ENCODE results near the gene TRIM43. TPM values are rescaled to one million over a fixed set of nuclear protein-coding genes. Genes with fewer than 3 reads are reported as not detected.
"Not testable (repeated sequence)": the region's sequence is repeated elsewhere in the genome, so short reads cannot be mapped to it uniquely, and the experiment has no call there.

Gene TRIM43
- total RNA-seq, result 1 to 10 TPM in 1 of 2 donors, not detected in 1; 2.4 TPM

DNA sequence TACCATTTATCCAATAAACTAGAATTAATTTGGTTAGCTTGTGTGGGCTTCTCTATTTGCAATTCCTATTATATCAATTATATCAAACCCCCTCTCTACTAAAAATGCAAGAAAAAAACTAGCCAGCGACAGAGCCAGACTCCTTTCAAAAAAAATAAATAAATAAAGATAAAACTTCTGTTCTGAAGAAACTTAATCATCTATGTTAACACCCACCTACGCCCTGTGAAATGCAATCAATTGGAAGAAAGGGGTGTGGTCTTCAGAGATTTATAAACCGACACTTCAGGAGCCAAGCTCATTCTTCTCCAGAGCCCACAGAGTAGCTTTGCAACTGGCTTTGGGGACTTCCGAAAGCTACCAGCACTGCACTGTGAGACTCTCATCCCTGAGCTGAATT, at the start of gene TRIM43:
TSS of gene TRIM43 (plus strand) at position 301 of the 400 bp plus-strand sequence. CDS start 2,023 bp downstream, outside the sequence.
- WGBS, result 100% methylated on average over 1 of the region's 4 CpGs
- H3K27ac ChIP-seq; intact Hi-C loops (cut with DNase I); H3K9me3 ChIP-seq; DNase-seq (ENCODE audit: low spot score); H3K27me3 ChIP-seq (replicated peaks; ENCODE audit: insufficient read depth); H3K4me3 ChIP-seq; H3K4me1 ChIP-seq (replicated peaks); H3K36me3 ChIP-seq: not testable (repeated sequence)

DNA sequence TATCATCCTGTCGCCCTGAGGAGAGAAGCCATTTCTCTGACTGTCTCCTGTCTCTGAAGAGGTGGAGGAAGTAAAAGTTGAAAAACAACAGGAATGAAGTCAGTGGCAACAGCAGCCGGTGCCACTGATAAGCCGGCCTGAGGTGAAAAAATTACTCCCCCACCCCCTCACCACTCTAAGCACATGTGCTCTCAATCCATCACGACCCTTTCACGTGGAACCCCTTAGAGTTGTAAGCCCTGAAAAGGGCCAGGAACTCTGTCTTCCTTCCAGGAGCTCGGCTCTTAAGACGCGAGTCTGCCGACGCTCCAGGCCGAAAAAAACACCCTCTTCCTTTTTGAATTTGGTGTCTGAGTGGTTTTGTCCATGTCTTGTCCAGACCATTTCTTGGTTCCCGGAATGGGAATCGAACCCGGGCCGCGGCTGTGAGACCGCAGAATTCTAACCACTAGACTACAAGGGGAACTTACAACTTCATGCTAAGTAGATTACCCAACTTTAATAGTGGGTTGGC, 40.7 kb upstream of the TRIM43 start:
- intact Hi-C loops (cut with DNase I), result no loop called here
- H3K27me3 ChIP-seq (replicated peaks; ENCODE audit: insufficient read depth), result no peaks in the 10 kb centered on the region
- H3K4me3 ChIP-seq, result no peak overlapping the region
- WGBS, result 80% methylated on average over 17 of the region's 17 CpGs
- no peaks in the 10 kb centered on the region for H3K36me3 ChIP-seq
- TF ChIP-seq POLR2AphosphoS5 (IDR thresholded peaks at IDR 0.05) (no peak), POLR2A (IDR thresholded peaks at IDR 0.05) (no peak)
- TF ChIP-seq, protein P1, sequence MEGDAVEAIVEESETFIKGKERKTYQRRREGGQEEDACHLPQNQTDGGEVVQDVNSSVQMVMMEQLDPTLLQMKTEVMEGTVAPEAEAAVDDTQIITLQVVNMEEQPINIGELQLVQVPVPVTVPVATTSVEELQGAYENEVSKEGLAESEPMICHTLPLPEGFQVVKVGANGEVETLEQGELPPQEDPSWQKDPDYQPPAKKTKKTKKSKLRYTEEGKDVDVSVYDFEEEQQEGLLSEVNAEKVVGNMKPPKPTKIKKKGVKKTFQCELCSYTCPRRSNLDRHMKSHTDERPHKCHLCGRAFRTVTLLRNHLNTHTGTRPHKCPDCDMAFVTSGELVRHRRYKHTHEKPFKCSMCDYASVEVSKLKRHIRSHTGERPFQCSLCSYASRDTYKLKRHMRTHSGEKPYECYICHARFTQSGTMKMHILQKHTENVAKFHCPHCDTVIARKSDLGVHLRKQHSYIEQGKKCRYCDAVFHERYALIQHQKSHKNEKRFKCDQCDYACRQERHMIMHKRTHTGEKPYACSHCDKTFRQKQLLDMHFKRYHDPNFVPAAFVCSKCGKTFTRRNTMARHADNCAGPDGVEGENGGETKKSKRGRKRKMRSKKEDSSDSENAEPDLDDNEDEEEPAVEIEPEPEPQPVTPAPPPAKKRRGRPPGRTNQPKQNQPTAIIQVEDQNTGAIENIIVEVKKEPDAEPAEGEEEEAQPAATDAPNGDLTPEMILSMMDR (IDR thresholded peaks at IDR 0.05), result no peak
- no peak overlapping the region for H3K27ac ChIP-seq
- H3K9me3 ChIP-seq, result no peaks in the 10 kb centered on the region
- no peak for DNase-seq (ENCODE audit: low spot score)
- H3K4me1 ChIP-seq (replicated peaks), result no peaks in the 10 kb centered on the region

DNA sequence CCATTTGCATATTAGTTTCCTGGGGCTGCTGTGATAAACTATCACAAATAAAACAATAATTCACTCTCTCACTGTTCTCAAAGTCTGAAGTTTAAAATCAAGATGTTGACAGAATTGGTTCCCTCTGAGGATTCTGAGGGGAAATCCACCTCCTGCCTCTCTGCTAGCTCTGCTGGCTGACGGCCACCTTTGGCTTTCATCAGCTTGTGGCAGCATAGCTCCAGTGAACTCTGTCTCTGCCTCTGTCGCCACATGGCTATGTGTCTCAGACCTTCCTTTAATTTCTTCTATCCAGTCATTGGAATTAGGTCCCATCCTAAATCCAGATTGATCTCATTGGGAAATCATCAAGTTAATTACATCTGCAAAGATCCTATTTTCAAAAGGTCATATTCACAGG, 38.9 kb upstream of the TRIM43 start:
- intact Hi-C loops (cut with DNase I), result no loop called here
- TF ChIP-seq POLR2AphosphoS5 (IDR thresholded peaks at IDR 0.05) (no peak), POLR2A (IDR thresholded peaks at IDR 0.05) (no peak)
- TF ChIP-seq, protein P1 (IDR thresholded peaks at IDR 0.05), result no peak
- no peak overlapping the region for H3K4me3 ChIP-seq
- H3K27me3 ChIP-seq (replicated peaks; ENCODE audit: insufficient read depth), result no peaks in the 10 kb centered on the region
- no peaks in the 10 kb centered on the region for H3K4me1 ChIP-seq (replicated peaks)
- H3K27ac ChIP-seq, result no peak overlapping the region
- no peak for DNase-seq (ENCODE audit: low spot score)
- H3K36me3 ChIP-seq, result no peaks in the 10 kb centered on the region
- no peaks in the 10 kb centered on the region for H3K9me3 ChIP-seq
- WGBS, result 40% methylated on average over 2 of the region's 2 CpGs

DNA sequence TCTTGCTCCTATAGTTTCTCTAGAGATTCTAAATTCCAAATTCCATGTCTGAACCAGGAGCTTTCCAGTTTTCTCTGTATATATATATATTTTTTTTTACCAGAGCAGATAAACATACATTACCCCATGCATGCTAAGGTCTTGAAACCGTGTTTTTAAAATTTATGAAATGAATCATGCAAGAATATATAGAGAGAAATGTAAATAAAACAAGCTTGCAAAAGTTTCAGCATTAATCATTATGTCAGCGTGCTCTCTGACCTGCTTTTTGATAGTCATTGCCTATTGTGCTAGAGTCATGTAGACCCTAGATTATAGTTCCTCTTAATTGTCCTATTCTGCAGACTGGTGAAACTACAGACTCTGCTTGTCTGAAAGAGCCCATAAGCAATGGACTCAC, 22.6 kb upstream of the TRIM43 start:
- Histone ChIP-seq H3K4me1 (replicated peaks) (no peaks in the 10 kb centered on the region), H3K27me3 (replicated peaks; ENCODE audit: insufficient read depth) (peaks cover 2% of the 10 kb centered on the region), H3K36me3 (no peaks in the 10 kb centered on the region), H3K4me3 (no peak overlapping the region), H3K27ac (no peak overlapping the region), H3K9me3 (no peaks in the 10 kb centered on the region)
- DNase-seq (ENCODE audit: low spot score), result no peak
- intact Hi-C loops (cut with DNase I), result no loop called here
- no peak for TF ChIP-seq POLR2A (IDR thresholded peaks at IDR 0.05)
- TF ChIP-seq POLR2AphosphoS5 (IDR thresholded peaks at IDR 0.05), result no peak
- TF ChIP-seq, protein P1 (IDR thresholded peaks at IDR 0.05), result no peak
- WGBS, result 43% methylated on average over 2 of the region's 2 CpGs

DNA sequence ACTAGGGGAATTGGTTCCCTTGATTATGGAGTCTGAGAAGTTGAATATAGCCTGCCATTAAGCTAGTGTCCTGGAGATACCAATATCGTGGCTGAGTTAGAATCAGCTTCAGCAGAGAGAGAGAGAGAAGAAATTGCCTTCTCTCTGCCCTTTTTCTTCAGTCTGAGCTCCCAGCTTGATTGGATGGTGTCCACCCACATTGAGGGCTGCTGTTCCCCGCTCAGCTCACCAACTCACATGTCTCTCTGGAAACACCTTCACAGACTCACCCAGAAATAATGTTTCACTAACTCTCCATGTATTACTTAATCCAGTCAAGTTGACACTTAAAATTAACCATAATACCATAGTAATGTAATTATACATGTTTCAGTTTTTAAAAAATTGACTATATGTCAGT, 17.9 kb upstream of the TRIM43 start:
- Histone ChIP-seq H3K36me3 (no peaks in the 10 kb centered on the region), H3K9me3 (no peaks in the 10 kb centered on the region), H3K4me1 (replicated peaks) (no peaks in the 10 kb centered on the region), H3K27ac (no peak overlapping the region), H3K27me3 (replicated peaks; ENCODE audit: insufficient read depth) (peaks cover 2% of the 10 kb centered on the region), H3K4me3 (no peak overlapping the region)
- DNase-seq (ENCODE audit: low spot score), result no peak
- WGBS, result 97% methylated on average over 2 of the region's 2 CpGs
- TF ChIP-seq POLR2A (IDR thresholded peaks at IDR 0.05), result no peak
- TF ChIP-seq, protein P1 (IDR thresholded peaks at IDR 0.05), result no peak
- no peak for TF ChIP-seq POLR2AphosphoS5 (IDR thresholded peaks at IDR 0.05)
- intact Hi-C loops (cut with DNase I), result no loop called here
